H1 (cell line): ENCODE results near the gene SPINK1. TPM values are rescaled to one million over a fixed set of nuclear protein-coding genes. Genes with fewer than 3 reads are reported as not detected.
"Not testable (repeated sequence)": the region's sequence is repeated elsewhere in the genome, so short reads cannot be mapped to it uniquely, and the experiment has no call there.

Source experiments
- CTCF ChIA-PET: fragments of 300-600 bp; sonication (Branson Sonifier 250); formaldehyde crosslinking; loops from one replicate; lab custom pipeline; 2021; ENCODE audit not compliant: partially characterized antibody; lab: Charles Lee
- POLR2A ChIA-PET: fragments of 300-600 bp; sonication (Branson Sonifier 250); formaldehyde crosslinking; loops from one replicate; lab custom pipeline; 2021; ENCODE audit warnings: inconsistent platforms; ENCODE audit not compliant: partially characterized antibody; lab: Charles Lee
- DNase-seq, 2 experiments: peaks; one replicate each; pipeline versions ENCODE4 v3.0.0 to v3.0.0-alpha.2; 2010 to 2022; ENCODE audit warnings: low spot score in 2 of 2, low read depth in 1 of 2, mixed read lengths in 1 of 2
- FAIRE-seq: peaks from 2 replicates; lab custom pipeline; 2011; peaks lifted over from hg19 to GRCh38; lab: Jason Lieb, UNC
- H2AFZ ChIP-seq: 2 replicates; pipeline ENCODE4 v1.8.1; 2012; ENCODE audit warnings: low read length, inconsistent platforms
- H2AK5ac ChIP-seq: 2 replicates; pipeline ENCODE4 v1.6.1; 2013; ENCODE audit warnings: low read depth, low read length
- H2BK120ac ChIP-seq: replicated peaks from 2 replicates; pipeline ENCODE3; 2013; ENCODE audit warnings: low read depth, low read length, inconsistent platforms
- H2BK12ac ChIP-seq: 2 replicates; pipeline ENCODE4 v1.6.1; 2013; ENCODE audit warnings: low read depth, low read length
- H2BK15ac ChIP-seq: 2 replicates; pipeline ENCODE4 v1.6.1; 2013; ENCODE audit warnings: low read length
- H2BK20ac ChIP-seq: 2 replicates; pipeline ENCODE4 v1.6.1; 2013; ENCODE audit warnings: low read length
- H2BK5ac ChIP-seq: 2 replicates; pipeline ENCODE4 v1.6.1; 2013; ENCODE audit warnings: low read depth, low read length
- H3K14ac ChIP-seq: 2 replicates; pipeline ENCODE4 v1.6.1; 2013; ENCODE audit warnings: inconsistent platforms; ENCODE audit not compliant: insufficient read length
- H3K18ac ChIP-seq: 2 replicates; pipeline ENCODE4 v1.6.1; 2013; ENCODE audit warnings: low read length; ENCODE audit errors: extremely low read depth
- H3K23ac ChIP-seq: 2 replicates; pipeline ENCODE4 v1.6.1; 2013; ENCODE audit warnings: inconsistent platforms; ENCODE audit not compliant: insufficient read length
- H3K23me2 ChIP-seq: 2 replicates; pipeline ENCODE4 v1.6.1; 2013; ENCODE audit warnings: low read depth, low read length
- H3K27ac ChIP-seq: 2 replicates; pipeline ENCODE4 v1.6.1; 2011; ENCODE audit warnings: low read depth, low read length, inconsistent platforms
- H3K27me3 ChIP-seq, 4 experiments: replicated peaks in 1 of 4; 1 replicate in 1 of 4; 2 replicates in 3 of 4; pipeline versions ENCODE4 v1.6.1 to v1.8.1; 2011 to 2013; ENCODE audit warnings: low read length in 3 of 4, mild to moderate bottlenecking in 3 of 4, inconsistent platforms in 2 of 4, mixed read lengths in 2 of 4, moderate library complexity in 1 of 4; ENCODE audit not compliant: control insufficient read depth in 3 of 4, insufficient read depth in 3 of 4; ENCODE audit errors: extremely low read depth in 1 of 4
- H3K36me3 ChIP-seq, 4 experiments: 2 replicates each; pipeline versions ENCODE4 v1.6.1 to v1.8.1; 2011 to 2013; ENCODE audit warnings: mild to moderate bottlenecking in 4 of 4, low read length in 3 of 4, moderate library complexity in 2 of 4, control low read depth in 1 of 4, inconsistent platforms in 1 of 4; ENCODE audit not compliant: insufficient read depth in 4 of 4, control insufficient read depth in 2 of 4
- H3K4ac ChIP-seq: replicated peaks from 2 replicates; pipeline ENCODE3; 2013; ENCODE audit warnings: low read length, low read depth, mixed read lengths, inconsistent platforms; ENCODE audit not compliant: insufficient read length
- H3K4me1 ChIP-seq, 4 experiments: replicated peaks in 1 of 4; 1 replicate in 1 of 4; 2 replicates in 3 of 4; pipeline versions ENCODE4 v1.6.1 to v1.8.1; 2011 to 2013; ENCODE audit warnings: low read length in 3 of 4, inconsistent platforms in 2 of 4, mixed read lengths in 1 of 4; ENCODE audit not compliant: insufficient read depth in 4 of 4, control insufficient read depth in 3 of 4
- H3K4me2 ChIP-seq, 2 experiments: 2 replicates each; pipeline versions ENCODE4 v1.6.1 to v1.8.1; 2011 to 2013; ENCODE audit warnings: low read depth in 2 of 2, low read length in 2 of 2, control low read depth in 1 of 2, inconsistent platforms in 1 of 2, mild to moderate bottlenecking in 1 of 2; ENCODE audit not compliant: insufficient read depth in 1 of 2
- H3K4me3 ChIP-seq, 4 experiments: fragments of 200-600, 300-600 bp in 1 of 4; sonication (generic), shearing (Covaris generic), sonication (Bioruptor Twin) in 1 of 4; 2 replicates each; pipeline versions ENCODE4 v1.5.1 to v1.8.1; 2011 to 2016; ENCODE audit warnings: low read length in 4 of 4, low read depth in 3 of 4, control low read depth in 2 of 4, inconsistent platforms in 2 of 4, mild to moderate bottlenecking in 2 of 4, mixed read lengths in 1 of 4, moderate library complexity in 1 of 4; ENCODE audit not compliant: insufficient read depth in 2 of 4; ENCODE audit errors: extremely low read depth in 1 of 4
- H3K56ac ChIP-seq: replicated peaks from 2 replicates; pipeline ENCODE3; 2013; ENCODE audit warnings: low read depth, mild to moderate bottlenecking, mixed read lengths, low read length, inconsistent platforms; ENCODE audit not compliant: insufficient read length
- H3K79me1 ChIP-seq: 2 replicates; pipeline ENCODE4 v1.6.1; 2013; ENCODE audit warnings: low read depth, low read length, control low read depth
- H3K79me2 ChIP-seq, 2 experiments: 2 replicates each; pipeline versions ENCODE4 v1.6.1 to v1.8.1; 2012 to 2013; ENCODE audit warnings: low read length in 2 of 2, mild to moderate bottlenecking in 2 of 2, inconsistent platforms in 1 of 2; ENCODE audit not compliant: insufficient read depth in 2 of 2, control insufficient read depth in 1 of 2
- H3K9ac ChIP-seq, 4 experiments: replicated peaks in 1 of 4; 1 replicate in 1 of 4; 2 replicates in 3 of 4; pipeline versions ENCODE4 v1.6.1 to v1.8.1; 2011 to 2013; ENCODE audit warnings: low read depth in 3 of 4, low read length in 3 of 4, control low read depth in 2 of 4, mild to moderate bottlenecking in 2 of 4, moderate library complexity in 2 of 4, inconsistent platforms in 1 of 4; ENCODE audit errors: extremely low read depth in 1 of 4
- H3K9me3 ChIP-seq, 2 experiments: 2 replicates each; pipeline versions ENCODE4 v1.6.1 to v1.8.1; 2012 to 2013; ENCODE audit warnings: mild to moderate bottlenecking in 2 of 2, moderate library complexity in 2 of 2, control low read depth in 1 of 2, inconsistent platforms in 1 of 2, low read depth in 1 of 2, low read length in 1 of 2, mixed read lengths in 1 of 2; ENCODE audit not compliant: insufficient read depth in 2 of 2
- H4K20me1 ChIP-seq, 2 experiments: replicated peaks in 1 of 2; 2 replicates each; pipeline versions ENCODE3 to v1.8.1; 2011 to 2013; ENCODE audit warnings: inconsistent platforms in 2 of 2, low read length in 2 of 2, mild to moderate bottlenecking in 1 of 2; ENCODE audit not compliant: insufficient read depth in 2 of 2, control insufficient read depth in 1 of 2
- H4K5ac ChIP-seq: 2 replicates; pipeline ENCODE4 v1.6.1; 2013; ENCODE audit warnings: low read length, low read depth, mixed read lengths, inconsistent platforms; ENCODE audit not compliant: insufficient read length
- H4K8ac ChIP-seq: 2 replicates; pipeline ENCODE4 v1.8.0; 2013; ENCODE audit warnings: mild to moderate bottlenecking, moderate library complexity, low read length, inconsistent platforms; ENCODE audit not compliant: insufficient read depth; ENCODE audit errors: extremely low read depth
- H4K91ac ChIP-seq: replicated peaks from 2 replicates; pipeline ENCODE3; 2013; ENCODE audit warnings: low read length, mixed read lengths, inconsistent platforms; ENCODE audit not compliant: insufficient read length
- CHD2 ChIP-seq: IDR thresholded peaks from 2 replicates; pipeline ENCODE4 v1.6.1; 2012; ENCODE audit warnings: low read length, improper control_type of control experiment
- PHF8 ChIP-seq: fragments of 200-600 bp; sonication (generic); conservative IDR thresholded peaks from 2 replicates; pipeline ENCODE4 v1.7.1; 2012; ENCODE audit warnings: low read depth, mild to moderate bottlenecking, inconsistent platforms, low read length, moderate library complexity
- POLR2AphosphoS5 ChIP-seq: IDR thresholded peaks from 2 replicates; pipeline ENCODE4 v1.6.1; 2011; ENCODE audit warnings: low read depth, low read length
- TAF7 ChIP-seq: optimal IDR thresholded peaks from 2 replicates; pipeline ENCODE3; 2011; ENCODE audit warnings: low read depth, mild to moderate bottlenecking, inconsistent platforms, low read length, moderate library complexity, borderline replicate concordance
- TBP ChIP-seq: IDR thresholded peaks from 2 replicates; pipeline ENCODE4 v1.6.1; 2011; ENCODE audit warnings: low read depth, low read length, improper control_type of control experiment
- WGBS, 2 experiments: shearing (Covaris generic) in 1 of 2; methylation state at CpG; one replicate each; pipeline versions ENCODE4 v1.1.6 to v1.1.7; 2013 to 2015; ENCODE audit warnings: low lambda C conversion rate in 2 of 2, mixed read lengths in 2 of 2, inconsistent platforms in 1 of 2, low coverage in 1 of 2, missing lambda C conversion rate in 1 of 2; ENCODE audit not compliant: insufficient replicate concordance in 2 of 2, insufficient coverage in 1 of 2, insufficient read length in 1 of 2; ENCODE audit errors: extremely low coverage in 1 of 2, missing lambda C conversion rate in 1 of 2; 5-methylcytosine and 5-hydroxymethylcytosine counted together
- polyA plus RNA-seq, 7 experiments: library from polyadenylated mRNA; depleted of rRNA in 3 of 7; stranded (reverse) in 5 of 7; unstranded in 2 of 7; fragments of >200 nt in 5 of 7; fragments of 200-250 nt in 2 of 7; gene quantifications; 1 replicate in 5 of 7; 2 replicates in 1 of 7; 4 replicates in 1 of 7; pipeline versions ENCODE4 v1.2.1 to v1.2.3, GENCODE V29; 2011 to 2013; ENCODE audit warnings: missing spikeins in 2 of 7, mixed read lengths in 2 of 7
- total RNA-seq: library from RNA; stranded (reverse); fragmentation: NEBNext Ultra II Directional; extraction: Animal tissue kit (Norgen Biotek cat#: 25700); gene quantifications from 2 replicates; pipeline ENCODE4 v1.2.1, GENCODE V29; 2021

The SPINK1 gene
- total and polyA plus RNA-seq, 2 of the 8 experiments (the other 6 are each of a cell fraction or from before 2014, with no cell fraction given): 0.48 to 1.3 TPM

- Histone ChIP-seq H3K56ac (peak overlapping the region; percentile 94), H2BK5ac (peak overlapping the region; percentile 98), H3K27ac (peak overlapping the region; percentile 79), H2BK20ac (peak overlapping the region; percentile 94), H2BK12ac (peak overlapping the region; percentile 78), H4K5ac (peak overlapping the region; percentile 22), H2AK5ac (peak overlapping the region; percentile 34; the same call in 1 of the 2 replicates), H3K4me2 (peak overlapping the region; percentile 63 to 91), H3K4me3 (peak overlapping the region; percentile 78 to 96 (median 82)), H3K23ac (peak overlapping the region; percentile 77), H3K79me2 (peaks cover 18 to 72% of the 10 kb centered on the region in 2 experiments; a peak in 3 of 4 replicates), H3K36me3 (peaks cover 2 to 37% (median 13%) of the 10 kb centered on the region in 4 experiments; a peak in 5 of 8 replicates), H4K91ac (peak overlapping the region; percentile 97), H3K18ac (peak overlapping the region; percentile 96), H3K4me1 (peaks cover 13 to 30% (median 19%) of the 10 kb centered on the region in 4 experiments), H3K4ac (peak overlapping the region; percentile 71), H2BK120ac (peak overlapping the region; percentile 99), H3K9ac (peak overlapping the region in 3 of 4 experiments; percentile 41 to 48 (median 44); a peak in 6 of 7 replicates)
- H3K27me3 ChIP-seq, H4K20me1 ChIP-seq, FAIRE-seq, H4K8ac ChIP-seq, H3K79me1 ChIP-seq, H3K14ac ChIP-seq, H2AFZ ChIP-seq, H3K9me3 ChIP-seq, H2BK15ac ChIP-seq, H3K23me2 ChIP-seq: not testable (repeated sequence)
- ChIA-PET POLR2A (interaction anchor here (0.7 to 20.0 kb wide), 17 partner anchors 9 to 128 kb away, joined by 3 to 730 read pairs (median 4); no protein-coding TSS in a partner anchor), CTCF (interaction anchor here (1.8 to 17.4 kb wide), 2 partner anchors 16 to 60 kb away, joined by 7 to 163 read pairs; no protein-coding TSS in a partner anchor)
- DNase-seq: peak in 1 of 2 experiments; percentile 88
- 2 to 100% methylated on average over 2 to 5 of the region's 8 CpGs for WGBS, 2 experiments
- peak; percentile 74; the same call in 1 of the 2 replicates for TF ChIP-seq TBP
- TF ChIP-seq POLR2AphosphoS5: peak; percentile 67; the same call in 1 of the 2 replicates
- TF ChIP-seq TAF7: peak; percentile 45
- TF ChIP-seq CHD2: 0 out of 2 replicates have a peak, but pooled peaks have one; percentile 27
- TF ChIP-seq PHF8: 0 out of 2 replicates have a peak, but pooled peaks have one; percentile 19
Observed at GRCh38 chr5:147874118-147874875, 42.8 kb upstream of the SPINK1 start.
